HG03442 (cell line): ENCODE measurements around the gene CACNA1G.

Experiments used
- ATAC-seq: cut with Tn5 transposase; IDR thresholded peaks from one replicate; pipeline ENCODE4 v1.9.1; 2021; ENCODE audit warnings: mild to moderate bottlenecking, moderate library complexity; ENCODE audit not compliant: unreplicated experiment

Gene CACNA1G

DNA sequence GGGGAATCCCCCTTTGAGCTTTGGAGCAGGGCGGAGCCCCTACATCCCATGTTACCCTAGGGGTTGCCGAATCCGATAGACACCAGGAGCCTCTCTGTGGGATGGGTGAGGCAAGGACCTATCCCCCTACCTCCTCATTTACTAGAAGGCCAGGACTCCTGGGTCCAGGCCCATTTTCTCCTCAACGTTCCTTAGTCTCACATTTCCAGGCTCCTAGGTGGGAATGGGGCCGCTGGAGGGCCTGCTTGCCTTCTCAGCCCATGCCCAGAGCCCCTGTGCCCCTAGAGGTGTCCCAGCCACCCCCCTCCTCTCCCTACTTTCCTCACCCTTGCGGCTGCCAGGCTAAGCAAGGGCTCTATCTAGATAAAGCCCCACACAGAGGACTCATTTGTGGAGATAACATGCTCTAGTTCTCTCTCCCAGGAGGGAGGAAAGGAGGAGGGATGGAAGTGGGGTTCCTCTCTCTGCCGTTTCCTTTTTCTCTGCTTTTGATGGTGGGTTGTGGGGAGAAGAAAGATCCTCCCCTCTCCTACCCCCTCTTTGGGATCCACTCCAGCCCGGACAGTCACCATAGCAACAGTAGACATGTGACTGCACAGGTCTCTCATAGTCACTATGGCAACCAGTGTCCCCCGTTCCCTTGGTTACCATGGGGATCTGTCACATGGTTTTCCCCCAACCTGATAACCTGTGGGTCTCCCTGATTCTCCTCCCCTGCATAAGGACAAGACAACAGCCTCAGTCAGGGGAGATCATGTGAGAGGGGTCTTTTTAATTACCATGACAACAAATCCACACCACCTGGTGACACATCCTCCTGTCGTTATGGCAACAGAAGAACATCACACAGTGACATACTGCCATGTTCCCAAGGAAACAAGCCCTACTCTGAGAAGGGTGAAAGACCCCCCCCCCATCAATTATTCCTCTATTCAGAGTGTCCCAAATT, 5.2 kb downstream of the CACNA1G start:
- ATAC-seq = no peak

DNA sequence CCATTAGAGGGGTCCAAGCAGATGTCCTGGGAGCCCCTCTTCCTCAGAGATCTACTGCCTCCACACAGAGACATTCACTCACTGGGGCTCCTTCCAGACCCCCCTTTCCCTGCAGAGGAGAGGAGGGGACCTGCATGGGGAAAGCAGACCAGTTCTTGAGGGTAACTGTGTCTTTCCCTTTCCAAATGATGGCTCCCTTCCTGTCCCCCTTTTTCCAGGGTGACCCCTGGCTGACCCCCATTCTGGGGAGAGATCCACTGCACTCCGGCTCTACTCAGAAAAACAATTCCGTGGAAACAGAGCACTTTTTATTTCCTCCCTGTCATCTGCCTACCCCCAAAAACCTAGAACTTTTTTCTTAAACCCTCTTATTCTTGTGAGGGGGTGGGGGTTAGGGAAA, 6.4 kb downstream of the CACNA1G start:
- ATAC-seq = no peak

DNA sequence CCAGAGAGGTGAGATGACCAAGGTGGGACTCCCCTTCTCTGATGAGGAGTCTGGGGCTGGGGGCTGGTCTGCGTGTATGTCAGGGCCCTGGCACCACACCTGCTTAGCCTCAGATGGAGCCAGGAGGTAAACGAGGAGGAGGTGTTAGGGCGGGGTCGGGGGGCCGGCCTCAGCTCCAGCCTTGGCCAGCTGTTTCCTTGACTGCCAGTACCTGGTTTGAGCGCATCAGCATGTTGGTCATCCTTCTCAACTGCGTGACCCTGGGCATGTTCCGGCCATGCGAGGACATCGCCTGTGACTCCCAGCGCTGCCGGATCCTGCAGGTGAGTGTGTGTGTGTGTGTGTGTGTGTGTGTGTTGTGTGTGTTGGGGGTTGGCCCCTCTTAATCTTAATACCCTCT, 8.1 kb downstream of the CACNA1G start:
- ATAC-seq = no peak

DNA sequence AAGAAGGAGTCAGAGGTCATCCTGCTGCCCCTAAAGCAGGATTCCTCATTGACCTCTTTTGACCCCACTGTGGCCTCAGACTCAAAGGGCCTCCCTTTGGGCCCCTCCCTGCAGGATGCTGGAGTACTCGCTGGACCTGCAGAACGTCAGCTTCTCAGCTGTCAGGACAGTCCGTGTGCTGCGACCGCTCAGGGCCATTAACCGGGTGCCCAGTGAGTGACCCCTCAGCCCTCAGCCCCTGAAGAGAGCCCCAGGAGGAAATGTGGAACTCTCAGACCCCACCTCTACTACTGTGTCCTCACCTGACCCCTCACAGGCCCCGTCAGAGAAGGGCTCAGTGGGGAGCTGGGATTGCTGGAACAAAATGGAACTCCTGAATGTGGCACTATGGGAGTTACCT, 9.1 kb downstream of the CACNA1G start:
- ATAC-seq = no peak

DNA sequence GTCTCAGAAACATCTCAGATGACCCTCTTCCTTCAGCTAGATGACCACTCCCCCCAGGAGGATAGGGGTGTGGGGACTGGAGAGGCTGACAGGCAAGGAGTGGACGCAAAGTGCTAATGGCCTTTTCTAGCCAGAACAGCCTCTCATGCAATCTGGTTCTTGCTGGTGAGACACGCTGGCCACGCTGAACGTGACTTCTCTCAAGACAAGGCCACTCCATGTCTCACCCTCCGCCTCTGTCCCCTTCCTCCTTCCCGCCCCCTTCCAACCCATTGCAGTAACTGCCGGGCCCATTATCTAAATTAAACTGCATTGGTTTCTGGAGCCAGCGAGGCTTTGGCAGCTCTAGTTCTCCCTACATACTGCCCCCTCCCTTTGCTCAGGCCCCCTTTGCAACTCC, 9.5 kb downstream of the CACNA1G start:
- no peak for ATAC-seq

DNA sequence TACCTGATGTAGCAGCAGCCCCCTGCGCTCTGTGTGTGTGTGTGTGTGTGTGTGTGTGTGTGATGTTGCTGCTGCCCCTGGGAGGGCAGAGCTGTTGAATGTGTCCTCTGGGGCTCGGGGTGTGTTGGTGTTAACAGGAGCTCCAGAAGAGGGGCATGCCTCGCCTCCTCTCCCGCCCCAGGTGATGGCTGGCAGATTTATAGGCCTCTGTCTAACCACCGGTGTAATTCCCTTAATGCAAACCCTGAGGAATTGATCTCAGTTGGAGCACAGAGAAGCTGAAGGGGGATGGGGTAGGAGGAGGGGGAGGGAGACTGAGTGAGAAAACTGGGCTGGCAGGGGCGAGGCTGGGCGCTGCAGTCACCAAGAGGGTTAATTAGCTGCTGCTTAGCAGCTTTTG, 10.0 kb downstream of the CACNA1G start:
- no peak for ATAC-seq

DNA sequence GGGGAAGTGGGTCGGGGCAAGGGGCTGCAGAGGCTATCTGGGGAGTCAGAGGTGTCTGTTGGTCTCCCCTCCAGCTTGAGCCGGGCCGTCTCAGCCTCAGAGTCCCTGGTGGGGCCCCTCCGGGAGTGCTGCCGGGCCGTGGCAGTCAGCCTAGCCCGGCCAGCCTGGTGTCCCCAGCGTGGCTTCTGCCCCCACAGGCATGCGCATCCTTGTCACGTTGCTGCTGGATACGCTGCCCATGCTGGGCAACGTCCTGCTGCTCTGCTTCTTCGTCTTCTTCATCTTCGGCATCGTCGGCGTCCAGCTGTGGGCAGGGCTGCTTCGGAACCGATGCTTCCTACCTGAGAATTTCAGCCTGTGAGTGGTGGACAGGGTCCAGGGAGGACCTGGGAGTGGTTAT, 11.2 kb downstream of the CACNA1G start:
- ATAC-seq = no peak

DNA sequence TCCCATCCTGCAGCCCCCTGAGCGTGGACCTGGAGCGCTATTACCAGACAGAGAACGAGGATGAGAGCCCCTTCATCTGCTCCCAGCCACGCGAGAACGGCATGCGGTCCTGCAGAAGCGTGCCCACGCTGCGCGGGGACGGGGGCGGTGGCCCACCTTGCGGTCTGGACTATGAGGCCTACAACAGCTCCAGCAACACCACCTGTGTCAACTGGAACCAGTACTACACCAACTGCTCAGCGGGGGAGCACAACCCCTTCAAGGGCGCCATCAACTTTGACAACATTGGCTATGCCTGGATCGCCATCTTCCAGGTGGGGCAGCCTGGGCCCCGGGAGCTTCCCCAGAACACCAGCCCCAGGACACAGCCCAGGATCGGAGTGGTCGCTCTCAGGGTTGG, 12.0 kb downstream of the CACNA1G start:
- no peak for ATAC-seq

DNA sequence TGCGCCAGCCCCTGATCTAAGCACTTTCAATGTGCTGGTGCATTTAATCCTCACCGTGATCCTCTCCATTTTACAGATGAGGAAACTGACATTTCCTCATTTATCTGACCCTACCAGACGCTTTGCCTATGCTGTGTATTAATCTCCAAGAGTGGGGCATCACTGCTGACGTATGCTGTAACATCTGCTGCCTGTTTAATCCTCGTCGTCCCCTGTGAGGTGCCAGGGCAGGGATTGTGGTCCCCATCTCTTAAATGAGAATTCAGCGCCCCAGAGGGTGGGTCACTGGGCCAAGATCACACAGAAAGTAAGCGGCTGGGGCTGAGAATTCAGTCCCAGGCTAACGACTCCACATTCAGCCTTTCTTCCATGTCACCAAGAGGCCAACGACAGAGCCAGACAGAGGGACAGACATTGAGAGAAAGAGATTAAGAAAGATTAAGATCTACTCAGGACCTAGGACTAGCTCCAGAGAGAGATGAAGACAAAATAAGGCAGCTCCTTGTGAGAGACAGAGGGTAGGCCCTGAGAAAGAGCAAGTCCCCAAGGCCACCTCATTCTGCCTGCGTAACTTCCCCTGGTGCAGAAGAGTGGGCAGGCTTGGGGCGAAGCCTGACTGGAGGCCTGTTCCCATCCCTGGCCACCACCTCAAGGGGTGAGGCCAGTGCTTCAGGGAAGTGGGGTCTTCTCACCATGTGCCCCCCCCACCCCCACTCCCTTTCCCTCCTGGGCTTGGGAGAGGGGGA, 13.5 kb downstream of the CACNA1G start:
- ATAC-seq = no peak

DNA sequence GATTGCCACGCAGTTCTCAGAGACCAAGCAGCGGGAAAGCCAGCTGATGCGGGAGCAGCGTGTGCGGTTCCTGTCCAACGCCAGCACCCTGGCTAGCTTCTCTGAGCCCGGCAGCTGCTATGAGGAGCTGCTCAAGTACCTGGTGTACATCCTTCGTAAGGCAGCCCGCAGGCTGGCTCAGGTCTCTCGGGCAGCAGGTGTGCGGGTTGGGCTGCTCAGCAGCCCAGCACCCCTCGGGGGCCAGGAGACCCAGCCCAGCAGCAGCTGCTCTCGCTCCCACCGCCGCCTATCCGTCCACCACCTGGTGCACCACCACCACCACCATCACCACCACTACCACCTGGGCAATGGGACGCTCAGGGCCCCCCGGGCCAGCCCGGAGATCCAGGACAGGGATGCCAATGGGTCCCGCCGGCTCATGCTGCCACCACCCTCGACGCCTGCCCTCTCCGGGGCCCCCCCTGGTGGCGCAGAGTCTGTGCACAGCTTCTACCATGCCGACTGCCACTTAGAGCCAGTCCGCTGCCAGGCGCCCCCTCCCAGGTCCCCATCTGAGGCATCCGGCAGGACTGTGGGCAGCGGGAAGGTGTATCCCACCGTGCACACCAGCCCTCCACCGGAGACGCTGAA, 15.2 kb downstream of the CACNA1G start:
- ATAC-seq = no peak

DNA sequence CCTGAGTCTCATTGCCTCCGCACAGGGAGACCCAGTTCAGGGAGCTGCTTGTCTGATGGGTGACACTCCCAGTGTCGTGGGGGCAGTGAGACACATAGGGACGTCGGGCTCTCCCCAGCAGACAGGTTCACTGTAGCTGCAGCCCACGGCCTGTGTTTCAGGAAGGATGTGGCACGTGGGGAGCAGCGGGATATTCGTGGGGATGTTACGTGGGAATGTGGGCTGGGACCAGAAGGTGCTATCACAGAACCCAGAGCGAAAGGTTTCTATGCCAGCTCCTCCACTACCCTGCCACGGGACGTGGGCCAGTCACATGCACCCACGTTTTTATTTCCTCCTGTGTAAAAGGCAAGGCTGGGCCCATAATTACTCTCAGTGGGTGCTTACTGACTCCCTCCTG, 16.3 kb downstream of the CACNA1G start:
- ATAC-seq = no peak

DNA sequence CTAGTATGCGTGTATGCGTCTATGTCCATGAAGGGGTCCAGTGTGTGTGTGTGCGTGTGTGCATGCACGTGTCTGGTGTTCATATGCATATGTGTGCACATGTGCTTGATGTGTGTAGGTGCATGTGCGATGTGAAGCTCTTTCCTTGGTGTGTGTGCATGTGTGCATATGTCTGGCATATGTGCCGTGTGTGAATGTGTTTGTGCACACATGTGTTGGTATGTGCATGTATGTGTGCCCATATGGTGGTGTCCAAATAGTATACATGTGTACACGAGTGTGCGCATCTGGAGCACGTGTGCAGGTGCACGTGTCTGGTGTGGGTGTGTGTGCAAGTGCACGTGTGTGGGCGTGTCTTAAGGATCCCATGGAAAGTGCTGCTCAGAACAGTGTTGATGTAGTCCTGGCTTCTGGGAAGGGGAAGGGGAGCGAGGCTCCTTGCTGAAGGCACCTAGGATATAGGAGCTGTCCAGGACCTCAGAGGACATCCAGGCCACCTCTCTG, 17.0 kb downstream of the CACNA1G start:
- ATAC-seq = no peak

DNA sequence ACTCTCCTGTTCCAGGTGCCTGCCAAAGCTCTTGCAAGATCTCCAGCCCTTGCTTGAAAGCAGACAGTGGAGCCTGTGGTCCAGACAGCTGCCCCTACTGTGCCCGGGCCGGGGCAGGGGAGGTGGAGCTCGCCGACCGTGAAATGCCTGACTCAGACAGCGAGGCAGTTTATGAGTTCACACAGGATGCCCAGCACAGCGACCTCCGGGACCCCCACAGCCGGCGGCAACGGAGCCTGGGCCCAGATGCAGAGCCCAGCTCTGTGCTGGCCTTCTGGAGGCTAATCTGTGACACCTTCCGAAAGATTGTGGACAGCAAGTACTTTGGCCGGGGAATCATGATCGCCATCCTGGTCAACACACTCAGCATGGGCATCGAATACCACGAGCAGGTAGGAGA, 17.7 kb downstream of the CACNA1G start:
- no peak for ATAC-seq

DNA sequence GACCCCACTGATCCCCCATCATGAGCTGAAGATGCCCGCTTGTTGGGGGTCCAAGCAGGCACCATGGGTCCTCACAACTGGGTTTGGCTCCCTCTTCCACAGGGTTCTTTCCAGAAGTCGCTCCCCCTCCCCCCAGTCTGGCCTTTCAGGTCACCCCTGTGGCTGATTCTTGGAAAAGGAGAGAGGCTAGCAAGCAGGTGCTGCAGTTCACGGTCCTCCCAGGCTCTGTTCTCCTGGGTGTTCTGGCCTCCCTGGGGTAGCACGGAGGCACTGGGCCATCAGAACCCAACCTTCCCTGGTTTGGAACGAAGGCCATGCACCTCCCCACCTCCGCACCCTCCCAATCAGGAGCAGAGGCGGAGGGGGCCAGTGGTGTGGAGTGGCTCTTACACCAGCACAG, 18.9 kb downstream of the CACNA1G start:
- no peak for ATAC-seq

DNA sequence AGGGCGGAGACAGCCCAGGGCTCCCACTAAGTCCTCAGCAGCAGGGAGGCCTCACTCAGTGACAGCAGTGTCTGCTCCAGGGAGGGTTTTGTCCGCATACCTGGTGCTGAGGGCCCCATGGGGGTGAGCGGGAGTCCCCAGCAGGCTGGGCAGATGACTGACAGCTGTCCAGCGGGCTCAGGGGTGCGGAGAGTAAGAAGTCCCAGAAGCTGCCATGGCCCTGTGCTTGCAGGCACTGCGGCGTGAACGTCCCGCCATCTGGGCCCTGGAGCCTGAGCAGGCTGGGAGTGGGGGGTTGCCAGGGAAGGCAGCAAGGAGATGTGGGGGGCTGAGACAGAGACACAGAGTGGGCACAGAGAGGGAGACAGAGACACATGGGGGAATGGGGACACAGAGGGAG, 20.1 kb downstream of the CACNA1G start:
- no peak for ATAC-seq

DNA sequence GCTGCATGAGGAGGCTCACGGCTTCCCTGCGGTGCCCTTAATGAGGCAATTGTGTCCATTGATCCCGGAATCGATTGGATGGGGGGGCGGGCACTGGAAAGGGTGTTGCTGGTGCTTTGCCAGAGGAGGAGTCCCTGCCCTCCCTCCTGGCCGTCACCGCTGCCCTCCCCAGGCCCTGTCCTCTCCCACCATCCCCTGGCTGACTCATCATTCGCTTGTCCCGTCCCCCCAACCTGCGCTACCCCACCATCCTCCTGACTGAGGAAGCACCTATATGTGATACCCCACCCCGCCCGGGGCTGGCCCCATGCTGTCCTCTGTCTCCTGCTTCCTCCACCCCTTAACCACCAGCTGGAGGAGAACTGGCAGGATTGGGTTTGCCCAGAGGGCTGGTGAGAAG, 20.8 kb downstream of the CACNA1G start:
- no peak for ATAC-seq

DNA sequence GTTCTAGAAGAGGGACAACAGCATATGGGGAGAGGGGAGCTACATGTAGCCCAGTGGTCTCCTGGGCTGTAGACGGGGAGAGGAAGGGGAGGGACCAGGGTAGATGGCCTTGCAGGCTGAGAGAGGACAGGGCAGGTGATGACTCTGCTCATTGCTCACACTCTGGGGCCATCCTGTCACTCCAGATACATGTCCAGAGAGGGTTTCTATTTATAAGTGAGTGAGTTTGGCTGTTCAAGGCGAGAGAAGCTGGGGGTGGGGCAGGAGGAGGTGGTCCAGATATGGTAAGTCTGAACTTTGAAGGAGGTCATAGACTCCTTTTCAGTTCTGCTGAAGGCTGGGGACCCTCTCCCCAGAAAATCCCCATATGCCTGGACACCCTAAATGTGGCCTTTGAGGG, 22.2 kb downstream of the CACNA1G start:
- no peak for ATAC-seq

DNA sequence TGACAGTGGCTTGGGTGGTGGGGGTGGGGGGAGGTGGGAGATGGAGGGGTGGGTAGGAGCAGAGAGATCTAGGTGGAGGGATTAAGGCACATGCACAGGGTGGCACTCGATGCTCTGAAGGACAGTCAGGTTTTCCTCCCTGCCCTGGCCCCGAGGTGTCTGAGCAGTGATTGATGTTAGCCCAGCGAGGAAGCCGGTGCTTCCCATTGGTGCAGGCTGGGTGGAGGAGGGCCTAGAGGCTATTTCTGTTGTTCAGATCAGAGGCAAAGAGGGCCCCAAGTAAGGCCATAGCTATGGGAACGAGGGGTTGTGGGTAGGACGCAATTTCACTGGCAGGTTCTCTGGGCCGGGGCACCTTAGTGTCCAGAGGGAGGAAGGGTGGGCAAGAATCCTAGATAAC, 23.1 kb downstream of the CACNA1G start:
- no peak for ATAC-seq

DNA sequence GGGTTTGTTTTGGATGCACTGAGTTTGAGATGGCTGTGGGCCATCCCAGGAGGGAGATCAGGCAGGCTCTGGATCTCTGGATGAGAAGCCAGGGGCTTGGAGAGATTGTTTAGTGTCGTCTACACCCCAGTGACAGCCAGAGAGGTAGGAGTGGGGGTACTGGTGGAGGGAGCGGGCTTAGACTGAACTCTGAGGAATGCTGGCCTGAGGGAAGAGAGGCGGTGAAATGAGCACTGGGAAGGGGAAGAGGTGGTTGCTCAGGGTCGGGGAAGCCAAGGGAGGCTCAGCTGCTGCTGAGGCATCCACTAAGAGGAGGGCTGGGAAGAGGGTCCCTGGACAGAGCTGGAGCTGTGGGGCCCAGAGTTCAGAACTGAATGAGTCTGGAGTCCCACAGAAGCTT, 23.6 kb downstream of the CACNA1G start:
- no peak for ATAC-seq

DNA sequence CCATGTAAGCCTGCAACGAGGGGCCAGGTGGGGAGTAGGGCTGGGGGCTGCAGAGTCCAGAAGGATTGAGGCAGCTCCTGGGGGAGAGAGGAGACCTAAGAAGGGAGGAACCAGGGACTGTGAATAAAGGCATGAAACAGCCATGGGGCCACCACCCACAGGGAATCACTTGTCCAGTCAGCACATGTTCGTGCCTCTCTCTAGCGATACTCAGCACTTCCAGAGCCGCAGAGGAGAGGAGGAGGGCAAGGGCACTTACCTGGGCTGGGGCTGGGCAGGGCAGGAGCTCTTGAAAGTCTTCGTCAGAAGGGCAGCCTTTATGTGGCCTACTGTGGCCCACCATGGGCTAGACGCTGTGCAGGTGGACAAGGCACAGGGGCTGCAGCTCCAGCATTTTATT, 24.2 kb downstream of the CACNA1G start:
- ATAC-seq = no peak

DNA sequence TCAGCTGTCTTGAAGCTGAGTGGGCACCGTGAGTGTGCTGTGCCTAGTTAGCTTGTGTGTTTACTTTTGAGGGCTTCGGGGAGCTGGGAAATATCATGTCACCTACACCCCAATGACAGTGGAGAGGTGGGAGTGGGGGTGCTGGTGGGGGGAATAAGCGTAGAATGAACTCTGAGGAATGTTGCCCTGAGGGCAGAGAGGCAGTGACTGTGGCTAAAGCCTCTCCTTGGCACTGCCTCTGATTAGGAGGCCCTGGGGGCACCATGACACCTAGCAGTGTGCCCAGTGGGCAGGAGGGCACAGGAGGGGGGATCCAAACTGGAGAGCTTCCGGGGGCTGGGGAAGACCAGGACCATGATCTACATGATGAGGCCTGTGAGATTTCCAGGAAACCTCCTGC, 24.8 kb downstream of the CACNA1G start:
- ATAC-seq = no peak

DNA sequence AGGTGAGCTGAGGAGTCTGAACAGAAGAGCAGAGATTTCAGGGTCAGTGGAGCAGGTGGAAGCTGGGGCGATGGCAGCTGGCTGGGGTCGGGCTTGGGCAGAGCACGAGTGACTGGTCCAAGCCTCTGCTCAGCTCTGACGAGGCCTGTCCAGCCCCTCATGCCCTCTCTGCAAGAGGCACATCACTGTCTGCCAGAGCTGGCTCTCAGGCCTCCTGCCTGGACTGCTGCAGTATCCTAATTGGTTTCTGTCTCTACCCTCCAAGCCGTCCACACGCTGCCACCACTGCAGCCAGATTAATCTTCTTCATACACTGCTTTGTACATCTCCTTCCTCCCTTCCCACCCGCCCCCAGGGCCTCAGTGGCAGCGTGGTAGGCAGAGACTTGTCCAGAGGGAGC, 25.4 kb downstream of the CACNA1G start:
- ATAC-seq = no peak
